NCI-H748 treated with DMSO at 0.1 percent for 48 hours (cell line): Measurements from ENCODE around the gene CNIH1.
"Not testable (repeated sequence)": the region's sequence is repeated elsewhere in the genome, so short reads cannot be mapped to it uniquely, and the experiment has no call there.

ENCODE experiments used
- DNase-seq: peaks from one replicate; lab custom pipeline; 2025; lab: John Stamatoyannopoulos, UW

CNIH1 gene

DNA sequence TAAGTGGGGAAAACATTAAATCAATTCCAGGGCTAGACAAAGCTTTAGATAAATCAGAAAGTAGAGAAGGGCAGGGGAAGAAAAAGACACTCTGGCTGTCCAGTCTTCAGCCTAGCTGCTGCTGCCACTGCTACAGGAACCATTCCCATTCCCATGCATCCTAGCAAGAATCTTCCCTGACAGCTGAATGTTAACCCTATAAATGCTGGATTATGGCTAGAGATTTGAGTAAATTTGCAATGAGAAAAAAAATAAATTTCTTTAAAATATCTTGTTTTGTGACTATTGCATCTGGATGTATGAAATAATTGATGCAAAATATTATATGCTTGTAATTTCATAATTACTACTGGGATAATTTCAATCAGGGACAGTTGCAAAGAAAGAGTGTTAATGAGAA lies 59.4 kb downstream of the CNIH1 start:
- no peak for DNase-seq

GRCh38 chr14:54380558-54380957 lies 60.6 kb downstream of the CNIH1 start:
- DNase-seq = not testable (repeated sequence)

- not testable (repeated sequence) for DNase-seq
These were observed 62.3 kb downstream of the CNIH1 start for GRCh38 chr14:54378893-54379292.

GRCh38 chr14:54377501-54377900 lies 63.7 kb downstream of the CNIH1 start:
- no peak for DNase-seq

DNA sequence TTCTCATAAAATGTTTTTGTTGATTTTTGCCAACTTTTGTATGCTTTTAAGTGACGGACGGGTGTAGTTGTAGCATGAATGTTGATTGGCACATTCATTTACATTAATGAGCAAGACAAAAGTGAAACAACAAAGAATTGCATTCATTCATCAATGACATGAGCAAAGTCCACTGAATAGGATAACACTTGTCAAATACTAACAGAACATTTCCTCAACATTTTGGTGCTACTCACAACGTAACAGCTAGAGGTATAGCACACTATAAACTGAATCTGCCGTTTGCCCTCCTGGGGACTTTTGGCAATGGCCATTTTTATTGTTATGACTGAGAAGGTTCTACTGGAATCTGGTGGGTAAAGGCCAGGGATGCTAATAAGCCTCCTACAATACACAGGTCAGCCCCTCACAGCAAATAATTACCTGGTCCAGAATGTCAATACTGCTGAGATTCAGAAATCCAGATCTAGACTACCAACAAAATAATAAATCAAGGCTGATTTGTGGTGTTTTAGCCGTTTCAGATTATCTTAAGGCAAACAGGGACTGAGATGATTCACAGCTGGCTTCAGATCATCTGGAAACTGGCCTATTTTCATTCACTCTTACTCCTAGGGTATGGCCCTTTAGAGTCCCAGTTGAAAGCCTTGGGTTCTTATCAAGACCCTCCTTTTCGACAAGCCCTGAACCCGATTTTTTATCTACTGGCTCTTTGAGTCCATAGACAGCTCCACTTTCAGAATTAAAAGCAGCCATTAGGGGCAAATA lies 66.9 kb downstream of the CNIH1 start:
- DNase-seq = no peak
